PFSK-1 (cell line): Measurements from ENCODE around the gene ZSWIM6.

Experiments used
- FOXP2 ChIP-seq: optimal IDR thresholded peaks from 2 replicates; pipeline ENCODE3; 2011; ENCODE audit warnings: borderline replicate concordance, control low read depth, inconsistent platforms; ENCODE audit not compliant: insufficient read depth; ENCODE audit errors: extremely low read length, extremely low read depth
- POLR2AphosphoS5 ChIP-seq: IDR thresholded peaks from 2 replicates; pipeline ENCODE4 v1.6.1; 2012; ENCODE audit warnings: low read depth, mild to moderate bottlenecking, control low read depth, low read length, moderate library complexity
- REST ChIP-seq, 2 experiments: IDR thresholded peaks; 2 replicates each; pipeline versions ENCODE4 v1.6.1 to v1.8.0; 2011 to 2012; ENCODE audit warnings: low read depth in 2 of 2, low read length in 2 of 2, control low read depth in 1 of 2, inconsistent platforms in 1 of 2, mild to moderate bottlenecking in 1 of 2, moderate library complexity in 1 of 2; ENCODE audit not compliant: insufficient read depth in 1 of 2
- SIN3A ChIP-seq: IDR thresholded peaks from 2 replicates; pipeline ENCODE4 v1.6.1; 2012; ENCODE audit warnings: mild to moderate bottlenecking, low read length, moderate library complexity, borderline replicate concordance; ENCODE audit not compliant: insufficient read depth
- TAF1 ChIP-seq: IDR thresholded peaks from 2 replicates; pipeline ENCODE4 v1.6.1; 2012; ENCODE audit warnings: low read length, control low read depth, borderline replicate concordance; ENCODE audit not compliant: insufficient read depth

ZSWIM6 gene

GRCh38 chr5:61549530-61549929, 217.5 kb downstream of the ZSWIM6 start:
- TF ChIP-seq SIN3A (no peak), TAF1 (no peak), REST (IDR thresholded peaks at IDR 0.05; ENCODE audit: insufficient read depth in 1 of 2, low read depth in 2 of 2, low read length in 2 of 2) (no peak), FOXP2 (no peak), POLR2AphosphoS5 (no peak)

- TF ChIP-seq FOXP2: no peak
- TF ChIP-seq SIN3A: no peak
- no peak for TF ChIP-seq POLR2AphosphoS5
- no peak for TF ChIP-seq REST (IDR thresholded peaks at IDR 0.05; ENCODE audit: insufficient read depth in 1 of 2, low read depth in 2 of 2, low read length in 2 of 2)
- no peak for TF ChIP-seq TAF1
These were observed 219.7 kb downstream of the ZSWIM6 start for GRCh38 chr5:61551637-61552313.

GRCh38 chr5:61559146-61559545, 227.1 kb downstream of the ZSWIM6 start:
- TF ChIP-seq FOXP2 (no peak), REST (IDR thresholded peaks at IDR 0.05; ENCODE audit: insufficient read depth in 1 of 2, low read depth in 2 of 2, low read length in 2 of 2) (no peak), POLR2AphosphoS5 (no peak), SIN3A (no peak), TAF1 (no peak)

- TF ChIP-seq REST (IDR thresholded peaks at IDR 0.05; ENCODE audit: insufficient read depth in 1 of 2, low read depth in 2 of 2, low read length in 2 of 2): no peak
These were observed 227.7 kb downstream of the ZSWIM6 start for GRCh38 chr5:61559722-61560121.

GRCh38 chr5:61563401-61563800, 231.3 kb downstream of the ZSWIM6 start:
- no peak for TF ChIP-seq POLR2AphosphoS5
- no peak for TF ChIP-seq FOXP2
- TF ChIP-seq TAF1: no peak
- no peak for TF ChIP-seq SIN3A
- no peak for TF ChIP-seq REST (IDR thresholded peaks at IDR 0.05; ENCODE audit: insufficient read depth in 1 of 2, low read depth in 2 of 2, low read length in 2 of 2)
